SK-N-SH treated with all-trans-retinoic acid at 6 μM for 48 hours (cell line): ENCODE measurements around the gene TNFRSF1B.

Experiments
- ATAC-seq: fragments of 200-7000 bp; cut with Tn5 transposase; 3 replicates; pipeline ENCODE4 v1.9.1; 2020; ENCODE audit warnings: mild to moderate bottlenecking, moderate library complexity
- ARNTL ChIP-seq: fragments of 450-650 bp; formaldehyde crosslinking; IDR thresholded peaks from 2 replicates; pipeline ENCODE4 v1.5.0; 2020; ENCODE audit warnings: low read depth, mild to moderate bottlenecking, moderate library complexity, borderline replicate concordance
- BACH2 ChIP-seq: fragments of 250-450 bp; sonication (Bioruptor Pico); IDR thresholded peaks from 2 replicates; pipeline ENCODE4 v1.9.0; 2021; ENCODE audit warnings: mild to moderate bottlenecking, borderline replicate concordance
- CSDC2 ChIP-seq: fragments of 250-450 bp; sonication (Bioruptor Pico); IDR thresholded peaks from 2 replicates; pipeline ENCODE4 v1.5.0; 2020; ENCODE audit warnings: mild to moderate bottlenecking, moderate library complexity
- ESRRG ChIP-seq: fragments of 250-450 bp; sonication (Bioruptor Pico); IDR thresholded peaks from 2 replicates; pipeline ENCODE4 v1.6.1; 2021; ENCODE audit warnings: mild to moderate bottlenecking
- ISL1 ChIP-seq: fragments of 250-450 bp; sonication (Bioruptor Pico); IDR thresholded peaks from 2 replicates; pipeline ENCODE4 v2.1.2; 2022; ENCODE audit warnings: mild to moderate bottlenecking, moderate library complexity
- OSR1 ChIP-seq: fragments of 250-450 bp; sonication (Bioruptor Pico); IDR thresholded peaks from 2 replicates; pipeline ENCODE4 v1.8.0; 2022; ENCODE audit warnings: moderate library complexity, mild to moderate bottlenecking, inconsistent platforms
- PPARA ChIP-seq: fragments of 250-450 bp; sonication (Bioruptor Pico); IDR thresholded peaks from 2 replicates; pipeline ENCODE4 v1.5.0; 2020; ENCODE audit warnings: mild to moderate bottlenecking, borderline replicate concordance
- RARB ChIP-seq: fragments of 250-450 bp; sonication (Bioruptor Pico); IDR thresholded peaks from 2 replicates; pipeline ENCODE4 v1.8.0; 2021; ENCODE audit warnings: mild to moderate bottlenecking, moderate library complexity
- TCF4 ChIP-seq: fragments of 250-450 bp; sonication (Bioruptor Pico); IDR thresholded peaks from 2 replicates; pipeline ENCODE4 v1.8.0; 2021; ENCODE audit warnings: mild to moderate bottlenecking, moderate library complexity, borderline replicate concordance
- TOX ChIP-seq: fragments of 250-450 bp; sonication (Bioruptor Pico); IDR thresholded peaks from 2 replicates; pipeline ENCODE4 v1.8.0; 2021; ENCODE audit warnings: mild to moderate bottlenecking, moderate library complexity, borderline replicate concordance
- ZC3H10 ChIP-seq: fragments of 250-450 bp; sonication (Bioruptor Pico); IDR thresholded peaks from 2 replicates; pipeline ENCODE4 v1.5.1; 2021; ENCODE audit warnings: mild to moderate bottlenecking, moderate library complexity
- ZFP3 ChIP-seq: fragments of 250-450 bp; sonication (Bioruptor Pico); IDR thresholded peaks from 2 replicates; pipeline ENCODE4 v1.5.0; 2020; ENCODE audit warnings: mild to moderate bottlenecking, moderate library complexity
- ZFP30 ChIP-seq: fragments of 450-650 bp; formaldehyde crosslinking; IDR thresholded peaks from 2 replicates; pipeline ENCODE4 v1.5.0; 2022; ENCODE audit warnings: mild to moderate bottlenecking, moderate library complexity
- ZNF565 ChIP-seq: fragments of 450-650 bp; formaldehyde crosslinking; conservative IDR thresholded peaks from 2 replicates; pipeline ENCODE4 v1.5.0; 2020; ENCODE audit warnings: low read depth, mild to moderate bottlenecking, moderate library complexity
- ZNF70 ChIP-seq: fragments of 450-650 bp; formaldehyde crosslinking; IDR thresholded peaks from 2 replicates; pipeline ENCODE4 v1.5.0; 2020; ENCODE audit warnings: mild to moderate bottlenecking, moderate library complexity
- ZNF8 ChIP-seq: fragments of 450-650 bp; formaldehyde crosslinking; IDR thresholded peaks from 2 replicates; pipeline ENCODE4 v1.5.0; 2020; ENCODE audit warnings: mild to moderate bottlenecking, moderate library complexity
- TF ChIP-seq, protein P1 (sequence below): fragments of 250-450 bp; sonication (Bioruptor Pico); IDR thresholded peaks from 2 replicates; pipeline ENCODE4 v1.8.0; 2020; ENCODE audit warnings: mild to moderate bottlenecking, moderate library complexity, borderline replicate concordance
- TF ChIP-seq, protein P2 (sequence below): fragments of 250-450 bp; sonication (Bioruptor Pico); IDR thresholded peaks from 2 replicates; pipeline ENCODE4 v1.8.0; 2021; ENCODE audit warnings: low read depth, mild to moderate bottlenecking, moderate library complexity, borderline replicate concordance
- TF ChIP-seq, protein P3 (sequence below): fragments of 250-450 bp; sonication (Bioruptor Pico); IDR thresholded peaks from 2 replicates; pipeline ENCODE4 v1.5.1; 2021; ENCODE audit warnings: mild to moderate bottlenecking, moderate library complexity
- TF ChIP-seq, protein P4 (sequence below): fragments of 250-450 bp; sonication (Bioruptor Pico); IDR thresholded peaks from 2 replicates; pipeline ENCODE4 v1.5.0; 2020; ENCODE audit warnings: mild to moderate bottlenecking, moderate library complexity

TNFRSF1B gene

DNA sequence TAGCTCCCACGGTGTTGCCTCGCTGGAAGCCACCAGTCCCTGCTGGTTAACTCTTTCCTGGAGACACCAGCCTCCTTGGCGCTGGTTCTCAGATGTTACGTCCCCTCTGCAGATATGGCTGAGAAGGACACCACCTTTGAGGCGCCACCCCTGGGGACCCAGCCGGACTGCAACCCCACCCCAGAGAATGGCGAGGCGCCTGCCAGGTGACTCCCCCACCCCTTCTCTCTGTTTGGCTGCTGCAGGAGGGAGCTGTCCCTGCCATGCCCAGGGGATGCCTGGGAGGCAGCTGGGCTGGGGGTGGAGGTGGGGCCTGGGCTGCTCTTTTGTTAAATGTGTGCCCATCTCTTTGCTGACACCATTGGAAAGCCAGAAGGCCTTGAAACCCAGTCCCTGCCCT lies 43.6 kb upstream of the TNFRSF1B start:
- TF ChIP-seq ZFP3 (CRISPR knock-in tag) (no peak), BACH2 (CRISPR knock-in tag) (no peak), ZFP30 (CRISPR knock-in tag) (no peak), RARB (CRISPR knock-in tag) (no peak), TOX (CRISPR knock-in tag) (no peak), ARNTL (CRISPR knock-in tag) (no peak), ZNF565 (CRISPR knock-in tag) (no peak), ZNF70 (CRISPR knock-in tag) (no peak), ESRRG (no peak), TCF4 (CRISPR knock-in tag) (no peak), ZNF8 (CRISPR knock-in tag) (no peak), OSR1 (CRISPR knock-in tag) (no peak), CSDC2 (CRISPR knock-in tag) (no peak)
- TF ChIP-seq, protein P1, sequence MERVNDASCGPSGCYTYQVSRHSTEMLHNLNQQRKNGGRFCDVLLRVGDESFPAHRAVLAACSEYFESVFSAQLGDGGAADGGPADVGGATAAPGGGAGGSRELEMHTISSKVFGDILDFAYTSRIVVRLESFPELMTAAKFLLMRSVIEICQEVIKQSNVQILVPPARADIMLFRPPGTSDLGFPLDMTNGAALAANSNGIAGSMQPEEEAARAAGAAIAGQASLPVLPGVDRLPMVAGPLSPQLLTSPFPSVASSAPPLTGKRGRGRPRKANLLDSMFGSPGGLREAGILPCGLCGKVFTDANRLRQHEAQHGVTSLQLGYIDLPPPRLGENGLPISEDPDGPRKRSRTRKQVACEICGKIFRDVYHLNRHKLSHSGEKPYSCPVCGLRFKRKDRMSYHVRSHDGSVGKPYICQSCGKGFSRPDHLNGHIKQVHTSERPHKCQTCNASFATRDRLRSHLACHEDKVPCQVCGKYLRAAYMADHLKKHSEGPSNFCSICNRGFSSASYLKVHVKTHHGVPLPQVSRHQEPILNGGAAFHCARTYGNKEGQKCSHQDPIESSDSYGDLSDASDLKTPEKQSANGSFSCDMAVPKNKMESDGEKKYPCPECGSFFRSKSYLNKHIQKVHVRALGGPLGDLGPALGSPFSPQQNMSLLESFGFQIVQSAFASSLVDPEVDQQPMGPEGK (CRISPR knock-in tag) = no peak
- TF ChIP-seq, protein P2, sequence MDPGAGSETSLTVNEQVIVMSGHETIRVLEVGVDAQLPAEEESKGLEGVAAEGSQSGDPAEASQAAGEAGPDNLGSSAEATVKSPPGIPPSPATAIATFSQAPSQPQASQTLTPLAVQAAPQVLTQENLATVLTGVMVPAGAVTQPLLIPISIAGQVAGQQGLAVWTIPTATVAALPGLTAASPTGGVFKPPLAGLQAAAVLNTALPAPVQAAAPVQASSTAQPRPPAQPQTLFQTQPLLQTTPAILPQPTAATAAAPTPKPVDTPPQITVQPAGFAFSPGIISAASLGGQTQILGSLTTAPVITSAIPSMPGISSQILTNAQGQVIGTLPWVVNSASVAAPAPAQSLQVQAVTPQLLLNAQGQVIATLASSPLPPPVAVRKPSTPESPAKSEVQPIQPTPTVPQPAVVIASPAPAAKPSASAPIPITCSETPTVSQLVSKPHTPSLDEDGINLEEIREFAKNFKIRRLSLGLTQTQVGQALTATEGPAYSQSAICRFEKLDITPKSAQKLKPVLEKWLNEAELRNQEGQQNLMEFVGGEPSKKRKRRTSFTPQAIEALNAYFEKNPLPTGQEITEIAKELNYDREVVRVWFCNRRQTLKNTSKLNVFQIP = no peak
- TF ChIP-seq, protein P3, sequence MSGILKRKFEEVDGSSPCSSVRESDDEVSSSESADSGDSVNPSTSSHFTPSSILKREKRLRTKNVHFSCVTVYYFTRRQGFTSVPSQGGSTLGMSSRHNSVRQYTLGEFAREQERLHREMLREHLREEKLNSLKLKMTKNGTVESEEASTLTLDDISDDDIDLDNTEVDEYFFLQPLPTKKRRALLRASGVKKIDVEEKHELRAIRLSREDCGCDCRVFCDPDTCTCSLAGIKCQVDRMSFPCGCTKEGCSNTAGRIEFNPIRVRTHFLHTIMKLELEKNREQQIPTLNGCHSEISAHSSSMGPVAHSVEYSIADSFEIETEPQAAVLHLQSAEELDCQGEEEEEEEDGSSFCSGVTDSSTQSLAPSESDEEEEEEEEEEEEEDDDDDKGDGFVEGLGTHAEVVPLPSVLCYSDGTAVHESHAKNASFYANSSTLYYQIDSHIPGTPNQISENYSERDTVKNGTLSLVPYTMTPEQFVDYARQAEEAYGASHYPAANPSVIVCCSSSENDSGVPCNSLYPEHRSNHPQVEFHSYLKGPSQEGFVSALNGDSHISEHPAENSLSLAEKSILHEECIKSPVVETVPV = no peak
- TF ChIP-seq, protein P4, sequence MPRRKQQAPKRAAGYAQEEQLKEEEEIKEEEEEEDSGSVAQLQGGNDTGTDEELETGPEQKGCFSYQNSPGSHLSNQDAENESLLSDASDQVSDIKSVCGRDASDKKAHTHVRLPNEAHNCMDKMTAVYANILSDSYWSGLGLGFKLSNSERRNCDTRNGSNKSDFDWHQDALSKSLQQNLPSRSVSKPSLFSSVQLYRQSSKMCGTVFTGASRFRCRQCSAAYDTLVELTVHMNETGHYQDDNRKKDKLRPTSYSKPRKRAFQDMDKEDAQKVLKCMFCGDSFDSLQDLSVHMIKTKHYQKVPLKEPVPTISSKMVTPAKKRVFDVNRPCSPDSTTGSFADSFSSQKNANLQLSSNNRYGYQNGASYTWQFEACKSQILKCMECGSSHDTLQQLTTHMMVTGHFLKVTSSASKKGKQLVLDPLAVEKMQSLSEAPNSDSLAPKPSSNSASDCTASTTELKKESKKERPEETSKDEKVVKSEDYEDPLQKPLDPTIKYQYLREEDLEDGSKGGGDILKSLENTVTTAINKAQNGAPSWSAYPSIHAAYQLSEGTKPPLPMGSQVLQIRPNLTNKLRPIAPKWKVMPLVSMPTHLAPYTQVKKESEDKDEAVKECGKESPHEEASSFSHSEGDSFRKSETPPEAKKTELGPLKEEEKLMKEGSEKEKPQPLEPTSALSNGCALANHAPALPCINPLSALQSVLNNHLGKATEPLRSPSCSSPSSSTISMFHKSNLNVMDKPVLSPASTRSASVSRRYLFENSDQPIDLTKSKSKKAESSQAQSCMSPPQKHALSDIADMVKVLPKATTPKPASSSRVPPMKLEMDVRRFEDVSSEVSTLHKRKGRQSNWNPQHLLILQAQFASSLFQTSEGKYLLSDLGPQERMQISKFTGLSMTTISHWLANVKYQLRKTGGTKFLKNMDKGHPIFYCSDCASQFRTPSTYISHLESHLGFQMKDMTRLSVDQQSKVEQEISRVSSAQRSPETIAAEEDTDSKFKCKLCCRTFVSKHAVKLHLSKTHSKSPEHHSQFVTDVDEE (CRISPR knock-in tag) = no peak
- ATAC-seq = no peak

DNA sequence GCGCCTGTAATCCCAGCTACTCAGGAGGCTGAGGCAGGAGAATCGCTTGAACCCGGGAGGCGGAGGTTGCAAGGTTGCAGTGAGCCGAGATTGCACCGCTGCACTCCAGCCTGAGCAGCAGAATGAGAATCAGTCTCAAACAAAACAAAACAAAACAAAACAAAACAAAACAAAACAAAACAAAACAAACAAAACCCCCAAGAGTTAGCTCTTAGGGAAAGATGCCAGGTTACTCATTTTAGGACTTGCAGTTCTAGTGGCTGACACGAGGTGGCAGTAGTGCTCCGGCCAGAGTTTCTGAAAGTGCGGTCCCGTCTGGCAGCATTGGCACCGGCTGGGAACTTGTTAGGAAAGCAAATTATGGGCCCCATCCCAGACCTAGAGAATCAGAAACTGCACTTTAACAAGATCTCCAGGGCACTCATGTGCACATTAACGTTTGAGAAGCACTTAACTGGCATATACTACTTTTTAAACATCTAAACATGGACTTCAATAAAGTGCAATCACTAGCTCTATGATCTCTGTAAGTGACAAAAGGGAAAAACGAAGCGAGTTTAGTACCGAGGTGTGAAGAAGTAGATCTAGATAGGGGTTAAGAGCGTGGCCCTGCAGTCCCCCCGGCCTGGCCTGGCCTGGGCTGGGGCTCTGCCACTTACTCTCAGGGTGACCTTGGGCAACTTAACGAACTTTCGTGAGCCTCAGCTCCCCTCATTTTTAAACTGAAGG lies 41.9 kb upstream of the TNFRSF1B start:
- peak; percentile 76 for ATAC-seq
- TF ChIP-seq CSDC2 (CRISPR knock-in tag) (no peak), ZNF8 (CRISPR knock-in tag) (no peak), BACH2 (CRISPR knock-in tag) (no peak), ESRRG (no peak), RARB (CRISPR knock-in tag) (no peak), ZNF70 (CRISPR knock-in tag) (no peak), PPARA (no peak), ZFP3 (CRISPR knock-in tag) (no peak), ISL1 (CRISPR knock-in tag) (no peak), TCF4 (CRISPR knock-in tag) (no peak), ZFP30 (CRISPR knock-in tag) (no peak), OSR1 (CRISPR knock-in tag) (no peak), ZC3H10 (CRISPR knock-in tag) (no peak), ZNF565 (CRISPR knock-in tag) (no peak), TOX (CRISPR knock-in tag) (no peak)
- TF ChIP-seq, protein P1 (CRISPR knock-in tag) = no peak
- TF ChIP-seq, protein P2 = no peak
- TF ChIP-seq, protein P4 (CRISPR knock-in tag) = no peak
- TF ChIP-seq, all 23 proteins: peak for 0
